22Rv1 (cell line): ENCODE data around the gene MARVELD3.
"Not testable (repeated sequence)": the region's sequence is repeated elsewhere in the genome, so short reads cannot be mapped to it uniquely, and the experiment has no call there.

Source experiments
- H3K27ac ChIP-seq: fragments of 450-650 bp; 2 replicates; pipeline ENCODE4 v1.5.1; 2017
- ZFX ChIP-seq: fragments of 450-650 bp; IDR thresholded peaks from 2 replicates; pipeline ENCODE4 v1.6.1; 2017; ENCODE audit warnings: antibody characterized with exemption, borderline replicate concordance
- TF ChIP-seq, protein P1 (sequence below): fragments of 450-650 bp; IDR thresholded peaks from 2 replicates; pipeline ENCODE4 v1.5.1; 2017; ENCODE audit warnings: mild to moderate bottlenecking

MARVELD3 gene, protein sequence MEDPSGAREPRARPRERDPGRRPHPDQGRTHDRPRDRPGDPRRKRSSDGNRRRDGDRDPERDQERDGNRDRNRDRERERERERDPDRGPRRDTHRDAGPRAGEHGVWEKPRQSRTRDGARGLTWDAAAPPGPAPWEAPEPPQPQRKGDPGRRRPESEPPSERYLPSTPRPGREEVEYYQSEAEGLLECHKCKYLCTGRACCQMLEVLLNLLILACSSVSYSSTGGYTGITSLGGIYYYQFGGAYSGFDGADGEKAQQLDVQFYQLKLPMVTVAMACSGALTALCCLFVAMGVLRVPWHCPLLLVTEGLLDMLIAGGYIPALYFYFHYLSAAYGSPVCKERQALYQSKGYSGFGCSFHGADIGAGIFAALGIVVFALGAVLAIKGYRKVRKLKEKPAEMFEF

DNA sequence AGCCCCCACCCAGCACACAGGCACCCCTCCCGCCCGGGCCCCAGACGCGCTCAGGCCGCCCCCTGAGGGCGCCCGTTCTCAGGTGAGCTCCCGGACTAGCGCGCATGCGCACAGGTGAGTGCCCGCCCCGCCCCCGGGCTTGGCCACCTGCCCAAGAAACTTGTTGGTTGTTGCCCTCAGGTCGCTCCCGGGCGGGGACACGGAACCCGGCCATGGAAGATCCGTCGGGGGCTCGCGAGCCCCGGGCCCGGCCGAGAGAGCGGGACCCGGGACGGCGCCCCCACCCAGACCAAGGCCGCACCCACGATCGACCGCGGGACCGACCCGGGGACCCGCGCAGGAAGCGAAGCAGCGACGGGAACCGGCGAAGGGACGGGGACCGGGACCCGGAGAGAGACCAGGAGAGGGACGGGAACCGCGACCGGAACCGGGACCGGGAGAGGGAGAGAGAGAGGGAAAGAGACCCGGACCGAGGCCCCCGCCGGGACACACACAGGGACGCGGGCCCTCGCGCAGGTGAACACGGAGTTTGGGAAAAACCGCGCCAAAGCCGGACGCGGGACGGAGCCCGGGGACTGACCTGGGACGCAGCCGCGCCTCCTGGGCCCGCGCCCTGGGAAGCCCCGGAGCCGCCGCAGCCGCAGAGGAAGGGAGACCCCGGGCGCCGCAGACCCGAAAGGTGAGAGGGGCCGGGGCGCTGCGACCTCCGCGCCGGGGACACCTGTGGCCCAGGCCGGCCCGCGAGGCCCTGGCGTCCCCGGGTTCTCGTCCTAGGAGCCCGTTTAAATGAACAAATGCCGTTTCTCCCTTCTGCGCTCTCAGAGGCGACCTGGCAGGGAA, at the start of gene MARVELD3:
TSS of gene MARVELD3 (plus strand) at position 167 of the 840 bp plus-strand sequence. CDS start at position 213, 46 bp downstream.
- H3K27ac ChIP-seq = peak within 1 kb of the TSS; percentile 62
- TF ChIP-seq ZFX = no peak
- TF ChIP-seq, protein P1, sequence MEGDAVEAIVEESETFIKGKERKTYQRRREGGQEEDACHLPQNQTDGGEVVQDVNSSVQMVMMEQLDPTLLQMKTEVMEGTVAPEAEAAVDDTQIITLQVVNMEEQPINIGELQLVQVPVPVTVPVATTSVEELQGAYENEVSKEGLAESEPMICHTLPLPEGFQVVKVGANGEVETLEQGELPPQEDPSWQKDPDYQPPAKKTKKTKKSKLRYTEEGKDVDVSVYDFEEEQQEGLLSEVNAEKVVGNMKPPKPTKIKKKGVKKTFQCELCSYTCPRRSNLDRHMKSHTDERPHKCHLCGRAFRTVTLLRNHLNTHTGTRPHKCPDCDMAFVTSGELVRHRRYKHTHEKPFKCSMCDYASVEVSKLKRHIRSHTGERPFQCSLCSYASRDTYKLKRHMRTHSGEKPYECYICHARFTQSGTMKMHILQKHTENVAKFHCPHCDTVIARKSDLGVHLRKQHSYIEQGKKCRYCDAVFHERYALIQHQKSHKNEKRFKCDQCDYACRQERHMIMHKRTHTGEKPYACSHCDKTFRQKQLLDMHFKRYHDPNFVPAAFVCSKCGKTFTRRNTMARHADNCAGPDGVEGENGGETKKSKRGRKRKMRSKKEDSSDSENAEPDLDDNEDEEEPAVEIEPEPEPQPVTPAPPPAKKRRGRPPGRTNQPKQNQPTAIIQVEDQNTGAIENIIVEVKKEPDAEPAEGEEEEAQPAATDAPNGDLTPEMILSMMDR = peak; percentile 51

DNA sequence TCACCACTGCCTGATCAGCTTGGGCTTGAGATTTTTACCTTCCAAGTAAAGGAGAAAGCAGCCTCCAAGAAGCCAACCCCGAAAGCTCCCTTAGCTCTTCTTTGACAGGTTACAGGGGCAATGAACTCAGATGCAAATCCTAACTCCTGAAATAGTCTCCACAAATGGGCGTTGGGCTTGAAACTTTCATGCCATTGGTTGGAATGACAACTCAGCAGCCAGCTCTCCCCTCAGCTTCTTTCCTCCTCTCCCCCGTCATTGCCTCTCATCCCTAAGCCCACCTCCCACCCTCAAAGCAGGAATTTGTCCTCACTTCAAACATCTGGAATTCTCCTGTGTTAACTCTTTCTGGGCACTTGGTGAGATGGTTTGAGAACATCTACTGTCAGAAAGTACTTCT, 49.0 kb upstream of the MARVELD3 start, which contains the start of gene TAT:
TSS of gene TAT (minus strand) at position 122 of the 400 bp plus-strand sequence. CDS start 677 bp downstream, outside the sequence.
- no peak for TF ChIP-seq ZFX
- TF ChIP-seq, protein P1 = no peak
- no peak within 1 kb of the TSS for H3K27ac ChIP-seq

DNA sequence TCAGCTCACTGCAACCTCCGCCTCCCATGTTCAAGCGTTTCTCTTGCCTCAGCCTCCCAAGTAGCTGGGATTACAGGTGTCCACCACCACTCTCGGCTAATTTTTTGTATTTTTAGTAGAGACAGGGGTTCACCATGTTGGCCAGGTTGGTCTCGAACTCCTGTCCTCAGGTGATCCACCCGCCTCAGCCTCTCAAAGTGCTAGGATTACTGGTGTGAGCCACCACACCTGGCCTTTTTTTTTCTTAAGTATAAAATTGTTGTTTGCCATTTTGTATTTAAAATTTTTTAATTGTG, 43.5 kb upstream of the MARVELD3 start:
- H3K27ac ChIP-seq = not testable (repeated sequence)

DNA sequence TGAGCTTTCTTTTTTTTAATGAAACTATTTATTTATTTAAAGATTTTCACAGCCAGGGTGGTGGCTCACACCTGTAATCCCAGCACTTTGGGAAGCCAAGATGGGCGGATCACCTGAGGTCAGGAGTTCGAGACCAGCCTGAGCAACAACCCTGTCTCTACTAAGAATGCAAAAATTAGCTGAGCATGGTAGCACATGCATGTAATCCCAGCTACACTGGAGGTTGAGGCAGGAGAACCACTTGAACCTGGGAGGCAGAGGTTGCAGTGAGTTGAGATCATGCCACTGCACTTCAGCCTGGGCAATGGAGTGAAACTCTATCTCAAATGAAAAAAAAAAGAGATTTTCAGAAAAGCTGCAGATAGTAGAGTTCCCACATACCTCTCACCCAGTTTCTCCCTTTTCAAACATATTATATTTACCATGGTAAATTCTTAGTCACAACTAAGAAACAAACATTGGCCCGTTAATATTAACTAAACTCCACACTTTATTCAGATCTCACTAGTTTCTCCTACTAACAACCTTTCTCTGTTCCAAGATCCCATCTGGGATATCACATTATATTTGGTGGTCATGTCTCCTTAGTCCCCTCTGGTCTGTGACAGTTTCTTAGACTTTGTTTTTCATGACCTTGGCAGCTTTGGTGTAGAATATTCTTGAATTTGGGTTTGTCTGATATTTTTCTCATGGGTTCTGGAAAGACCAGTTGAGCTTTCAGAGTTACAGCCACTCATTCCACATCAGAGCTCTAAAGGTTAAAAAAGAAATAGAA, 41.3 kb upstream of the MARVELD3 start:
- no peak overlapping the region for H3K27ac ChIP-seq
- no peak for TF ChIP-seq ZFX
- TF ChIP-seq, protein P1 = no peak

DNA sequence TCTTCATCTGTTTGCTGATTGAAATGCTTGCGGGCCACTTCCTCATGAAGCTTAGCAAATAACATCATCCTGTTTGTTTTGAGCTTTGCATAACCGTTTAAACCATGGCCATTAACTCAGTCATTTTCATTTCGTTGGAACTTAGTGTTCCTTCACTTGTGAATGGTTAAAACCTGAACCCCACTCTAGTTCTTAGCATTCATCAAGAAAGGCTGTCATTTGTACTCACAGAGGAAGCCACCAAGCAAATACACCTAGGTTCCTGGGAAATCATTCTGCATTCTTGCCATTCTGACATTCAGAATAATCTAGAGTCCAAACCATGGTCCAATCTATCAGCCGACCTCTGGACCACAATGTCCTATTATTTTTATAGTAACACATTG, 40.7 kb upstream of the MARVELD3 start:
- no peak overlapping the region for H3K27ac ChIP-seq
- TF ChIP-seq, protein P1 = no peak
- TF ChIP-seq ZFX = no peak

DNA sequence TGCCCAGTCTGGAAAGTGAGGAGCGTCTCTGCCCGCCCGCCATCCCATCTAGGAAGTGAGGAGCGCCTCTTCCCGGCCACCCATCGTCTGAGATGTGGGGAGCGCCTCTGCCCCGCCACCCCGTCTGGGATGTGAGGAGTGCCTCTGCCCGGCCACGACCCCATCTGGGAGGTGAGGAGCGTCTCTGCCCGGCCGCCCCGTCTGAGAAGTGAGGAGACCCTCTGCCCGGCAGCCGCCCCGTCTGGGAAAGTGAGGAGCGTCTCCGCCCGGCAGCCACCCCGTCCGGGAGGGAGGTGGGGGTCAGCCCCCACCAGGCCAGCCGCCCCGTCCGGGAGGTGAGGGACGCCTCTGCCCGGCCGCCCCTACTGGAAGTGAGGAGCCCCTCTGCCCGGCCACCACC, 36.6 kb upstream of the MARVELD3 start:
- not testable (repeated sequence) for H3K27ac ChIP-seq

DNA sequence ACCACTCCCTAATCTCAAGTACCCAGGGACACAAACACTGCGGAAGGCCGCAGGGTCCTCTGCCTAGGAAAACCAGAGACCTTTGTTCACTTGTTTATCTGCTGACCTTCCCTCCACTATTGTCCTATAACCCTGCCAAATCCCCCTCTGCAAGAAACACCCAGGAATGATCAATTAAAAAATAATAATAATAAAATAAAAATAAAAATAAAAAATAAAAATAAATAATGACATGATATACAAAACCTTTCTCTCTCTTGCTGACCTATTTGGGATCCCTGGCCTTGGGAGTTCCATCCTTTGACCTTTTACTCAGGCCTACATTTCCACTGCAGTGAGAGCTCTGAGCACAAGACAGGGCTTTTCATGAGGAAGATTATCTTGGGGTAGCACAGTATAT, 35.9 kb upstream of the MARVELD3 start:
- H3K27ac ChIP-seq = not testable (repeated sequence)

DNA sequence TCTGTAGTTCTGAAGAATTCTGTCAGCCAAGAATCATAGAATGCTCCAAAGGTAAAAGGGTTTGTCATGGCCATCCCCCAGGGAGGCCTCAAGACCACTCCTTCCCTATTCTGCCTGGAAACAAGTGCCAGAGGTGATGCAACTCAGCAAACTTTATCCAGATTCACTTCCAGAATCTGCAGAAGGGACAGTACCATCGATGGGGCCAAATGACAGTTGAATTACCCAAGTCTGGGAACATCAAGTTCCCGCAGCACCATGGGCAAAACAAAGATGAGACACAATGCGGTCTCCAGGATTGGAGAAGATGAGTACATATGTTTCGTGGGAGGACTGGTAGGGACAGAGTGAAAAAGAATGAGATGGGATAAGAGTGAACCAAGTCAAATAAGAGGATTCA, 35.4 kb upstream of the MARVELD3 start:
- no peak overlapping the region for H3K27ac ChIP-seq
- TF ChIP-seq, protein P1 = no peak
- no peak for TF ChIP-seq ZFX
